Mesendoderm (in vitro differentiated cells): ENCODE results near the gene CAMSAP3.
A peak's percentile ranks its signal among the peaks of the same experiment; 100 is the strongest.

ENCODE experiments used
- DNase-seq: peaks from one replicate; pipeline ENCODE4 v3.0.0; 2013
- H2AK5ac ChIP-seq: 2 replicates; pipeline ENCODE4 v1.6.1; 2013; ENCODE audit warnings: low read length, inconsistent platforms
- H2BK120ac ChIP-seq: 2 replicates; pipeline ENCODE4 v1.6.1; 2013; ENCODE audit warnings: low read depth, mild to moderate bottlenecking, low read length, moderate library complexity, mixed read lengths
- H2BK15ac ChIP-seq: replicated peaks from 2 replicates; pipeline ENCODE4 v1.6.1; 2013; ENCODE audit warnings: low read depth, mild to moderate bottlenecking, moderate library complexity
- H2BK5ac ChIP-seq: 2 replicates; pipeline ENCODE4 v1.6.1; 2013; ENCODE audit warnings: low read length, inconsistent platforms
- H3K18ac ChIP-seq: 2 replicates; pipeline ENCODE4 v1.6.1; 2013; ENCODE audit warnings: mild to moderate bottlenecking, low read length, mixed read lengths
- H3K23ac ChIP-seq: one replicate; pipeline ENCODE4 v1.6.1; 2013; ENCODE audit warnings: low read length
- H3K27ac ChIP-seq: 2 replicates; pipeline ENCODE4 v1.5.1; 2013; ENCODE audit warnings: low read depth, mild to moderate bottlenecking, inconsistent platforms, low read length, moderate library complexity
- H3K27me3 ChIP-seq: 2 replicates; pipeline ENCODE4 v1.6.1; 2013; ENCODE audit warnings: low read length, control low read depth, mild to moderate bottlenecking, inconsistent platforms; ENCODE audit not compliant: insufficient read depth, poor library complexity
- H3K36me3 ChIP-seq: 2 replicates; pipeline ENCODE4 v1.6.1; 2013; ENCODE audit warnings: low read length, inconsistent platforms; ENCODE audit not compliant: control insufficient read depth, insufficient read depth
- H3K4ac ChIP-seq: one replicate; pipeline ENCODE4 v1.6.1; 2013; ENCODE audit warnings: low read depth, mild to moderate bottlenecking, low read length, moderate library complexity
- H3K4me1 ChIP-seq: 2 replicates; pipeline ENCODE4 v1.6.1; 2013; ENCODE audit warnings: low read depth, low read length, inconsistent platforms; ENCODE audit not compliant: control insufficient read depth
- H3K4me2 ChIP-seq: 2 replicates; pipeline ENCODE4 v1.6.1; 2013; ENCODE audit warnings: low read length
- H3K4me3 ChIP-seq: 2 replicates; pipeline ENCODE4 v1.5.1; 2013; ENCODE audit warnings: mild to moderate bottlenecking, low read length
- H3K56ac ChIP-seq: one replicate; pipeline ENCODE4 v1.6.1; 2013; ENCODE audit warnings: low read length
- H3K79me1 ChIP-seq: 2 replicates; pipeline ENCODE4 v1.6.1; 2013; ENCODE audit warnings: low read length, inconsistent platforms
- H3K79me2 ChIP-seq: 2 replicates; pipeline ENCODE4 v1.6.1; 2013; ENCODE audit warnings: mild to moderate bottlenecking, low read length; ENCODE audit not compliant: control insufficient read depth, insufficient read depth
- H3K9ac ChIP-seq: 2 replicates; pipeline ENCODE4 v1.6.1; 2013; ENCODE audit warnings: low read length, inconsistent platforms
- H4K5ac ChIP-seq: one replicate; pipeline ENCODE4 v1.6.1; 2013; ENCODE audit warnings: low read length
- H4K8ac ChIP-seq: one replicate; pipeline ENCODE4 v1.6.1; 2013; ENCODE audit warnings: low read depth, mild to moderate bottlenecking, control low read depth, low read length, moderate library complexity
- WGBS: extraction: QIAGEN DNeasy Blood & Tissue Kit; methylation state at CpG from one replicate; pipeline ENCODE4 v1.1.7; 2013; ENCODE audit warnings: low lambda C conversion rate, missing lambda C conversion rate; ENCODE audit not compliant: insufficient coverage; ENCODE audit errors: extremely low coverage; 5-methylcytosine and 5-hydroxymethylcytosine counted together

Gene CAMSAP3

GRCh38 chr19:7644550-7644877 lies 48.9 kb downstream of the CAMSAP3 start:
- Histone ChIP-seq H4K5ac (no peak overlapping the region), H3K4me3 (no peak overlapping the region), H3K79me1 (peaks cover 2% of the 10 kb centered on the region), H3K56ac (no peak overlapping the region), H3K4ac (no peak overlapping the region), H3K23ac (no peak overlapping the region), H3K18ac (no peak overlapping the region), H2BK120ac (no peak overlapping the region), H4K8ac (no peak overlapping the region), H2AK5ac (no peak overlapping the region), H3K27ac (no peak overlapping the region), H3K27me3 (no peaks in the 10 kb centered on the region), H3K79me2 (no peaks in the 10 kb centered on the region), H3K9ac (no peak overlapping the region), H3K4me2 (no peak overlapping the region), H2BK15ac (no peak overlapping the region), H2BK5ac (no peak overlapping the region), H3K36me3 (no peaks in the 10 kb centered on the region), H3K4me1 (no peaks in the 10 kb centered on the region)
- no CpG with 5 or more reads among the region's 20 CpGs for WGBS
- DNase-seq = no peak

DNA sequence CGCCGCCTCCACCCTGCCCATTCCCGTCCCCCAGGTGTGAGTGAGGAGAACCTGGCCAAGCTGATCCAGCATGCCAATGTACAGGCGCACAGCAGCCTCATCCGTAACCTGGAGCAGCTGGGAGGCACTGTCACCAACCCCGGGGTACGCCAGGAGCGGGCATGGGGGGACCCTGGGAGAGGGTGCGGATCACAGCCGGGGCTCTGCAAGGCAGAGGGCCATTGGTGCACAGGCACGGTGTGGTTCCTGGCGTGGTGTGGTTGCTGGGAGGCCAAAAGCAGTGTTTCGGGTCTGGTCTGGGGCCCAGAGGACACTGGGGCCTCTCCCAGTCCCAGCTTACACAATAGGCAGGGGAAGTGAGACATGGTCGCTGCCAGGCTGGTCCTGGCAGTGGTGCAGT lies 49.5 kb downstream of the CAMSAP3 start:
- no peaks in the 10 kb centered on the region for H3K79me2 ChIP-seq

GRCh38 chr19:7645656-7646425 lies 50.2 kb downstream of the CAMSAP3 start:
- no peak overlapping the region for H3K18ac ChIP-seq
- DNase-seq = peak; percentile 53
- H3K27me3 ChIP-seq = no peaks in the 10 kb centered on the region
- H3K23ac ChIP-seq = no peak overlapping the region
- no peak overlapping the region for H3K27ac ChIP-seq
- H4K5ac ChIP-seq = no peak overlapping the region
- H2BK120ac ChIP-seq = no peak overlapping the region
- no peak overlapping the region for H2BK15ac ChIP-seq
- H3K9ac ChIP-seq = no peak overlapping the region
- no peaks in the 10 kb centered on the region for H3K79me2 ChIP-seq
- no peak overlapping the region for H3K4me2 ChIP-seq
- H3K4ac ChIP-seq = no peak overlapping the region
- no peak overlapping the region for H4K8ac ChIP-seq
- H3K36me3 ChIP-seq = no peaks in the 10 kb centered on the region
- H3K4me3 ChIP-seq = no peak overlapping the region
- no peak overlapping the region for H2BK5ac ChIP-seq
- H2AK5ac ChIP-seq = no peak overlapping the region
- H3K56ac ChIP-seq = peak overlapping the region; percentile 62
- WGBS = no CpG with 5 or more reads among the region's 20 CpGs
- H3K4me1 ChIP-seq = no peaks in the 10 kb centered on the region
- no peaks in the 10 kb centered on the region for H3K79me1 ChIP-seq

More for the DNA sequence above, 49.5 kb downstream of the CAMSAP3 start:
- no peak overlapping the region for H3K27ac ChIP-seq
- H3K23ac ChIP-seq = no peak overlapping the region
- H2BK5ac ChIP-seq = no peak overlapping the region
- H3K4me1 ChIP-seq = no peaks in the 10 kb centered on the region
- H3K4me2 ChIP-seq = no peak overlapping the region
- H3K79me1 ChIP-seq = no peaks in the 10 kb centered on the region
- H3K18ac ChIP-seq = no peak overlapping the region
- no peaks in the 10 kb centered on the region for H3K36me3 ChIP-seq
- DNase-seq = no peak
- no peak overlapping the region for H2BK15ac ChIP-seq
- H3K4ac ChIP-seq = no peak overlapping the region
- H3K27me3 ChIP-seq = no peaks in the 10 kb centered on the region
- no peak overlapping the region for H4K5ac ChIP-seq
- H3K4me3 ChIP-seq = no peak overlapping the region
- WGBS = no CpG with 5 or more reads among the region's 14 CpGs
- H2AK5ac ChIP-seq = no peak overlapping the region
- no peak overlapping the region for H2BK120ac ChIP-seq
- no peak overlapping the region for H3K9ac ChIP-seq
- no peak overlapping the region for H4K8ac ChIP-seq
- H3K56ac ChIP-seq = no peak overlapping the region

DNA sequence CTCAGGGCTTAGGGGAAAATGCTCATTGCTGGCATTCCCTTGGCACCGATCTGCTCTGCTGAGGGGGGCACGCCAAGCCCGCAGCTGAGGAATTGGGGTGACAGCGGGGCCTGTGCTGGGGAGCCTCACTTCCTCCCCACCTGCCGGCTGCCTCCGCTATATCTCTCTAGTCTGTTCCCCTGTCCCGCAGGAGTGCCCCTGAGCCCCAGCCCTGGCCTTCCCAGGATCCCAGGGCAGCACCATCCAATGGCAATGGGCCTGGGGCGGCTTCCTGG lies 50.7 kb downstream of the CAMSAP3 start:
- no peak overlapping the region for H3K27ac ChIP-seq
- H2AK5ac ChIP-seq = no peak overlapping the region
- no peak overlapping the region for H2BK120ac ChIP-seq
- no peaks in the 10 kb centered on the region for H3K79me1 ChIP-seq
- H3K36me3 ChIP-seq = no peaks in the 10 kb centered on the region
- H3K4ac ChIP-seq = no peak overlapping the region
- no CpG with 5 or more reads among the region's 8 CpGs for WGBS
- H2BK5ac ChIP-seq = no peak overlapping the region
- H3K9ac ChIP-seq = no peak overlapping the region
- no peak overlapping the region for H3K23ac ChIP-seq
- H4K5ac ChIP-seq = no peak overlapping the region
- H3K79me2 ChIP-seq = no peaks in the 10 kb centered on the region
- no peak overlapping the region for H4K8ac ChIP-seq
- H3K4me2 ChIP-seq = no peak overlapping the region
- H3K56ac ChIP-seq = no peak overlapping the region
- H3K4me1 ChIP-seq = no peaks in the 10 kb centered on the region
- no peaks in the 10 kb centered on the region for H3K27me3 ChIP-seq
- no peak overlapping the region for H3K18ac ChIP-seq
- DNase-seq = no peak
- H3K4me3 ChIP-seq = no peak overlapping the region
- H2BK15ac ChIP-seq = no peak overlapping the region

GRCh38 chr19:7647156-7647555 lies 51.5 kb downstream of the CAMSAP3 start:
- Histone ChIP-seq H2BK5ac (no peak overlapping the region), H3K27ac (no peak overlapping the region), H4K8ac (no peak overlapping the region), H3K23ac (no peak overlapping the region), H3K4ac (no peak overlapping the region), H3K4me1 (no peaks in the 10 kb centered on the region), H2AK5ac (no peak overlapping the region), H2BK15ac (no peak overlapping the region), H3K36me3 (no peaks in the 10 kb centered on the region), H4K5ac (no peak overlapping the region), H3K27me3 (no peaks in the 10 kb centered on the region), H3K79me1 (no peaks in the 10 kb centered on the region), H3K9ac (no peak overlapping the region), H3K56ac (no peak overlapping the region), H3K4me2 (no peak overlapping the region), H3K79me2 (no peaks in the 10 kb centered on the region), H3K18ac (no peak overlapping the region), H3K4me3 (no peak overlapping the region), H2BK120ac (no peak overlapping the region)
- DNase-seq = no peak
- no CpG with 5 or more reads among the region's 26 CpGs for WGBS
